ENCODE data around the gene HOXA5.
A peak's percentile ranks its signal among the peaks of the same experiment; 100 is the strongest.

Gene HOXA5

GRCh38 chr7:27095050-27095896 is 48.2 kb downstream of the HOXA5 start:
- DNase-seq (ENCODE audit: low read depth), result peak; percentile 13

- no peak for DNase-seq (ENCODE audit: low read depth)
Observed at GRCh38 chr7:27094304-27095049, 49.0 kb downstream of the HOXA5 start.

GRCh38 chr7:27093184-27093895 is 50.1 kb downstream of the HOXA5 start:
- DNase-seq (ENCODE audit: low read depth), result no peak

GRCh38 chr7:27092819-27093110 is 50.7 kb downstream of the HOXA5 start:
- DNase-seq (ENCODE audit: low read depth), result no peak

- no peak for DNase-seq (ENCODE audit: low read depth)
Observed at GRCh38 chr7:27091941-27092818, 51.3 kb downstream of the HOXA5 start.

- no peak for DNase-seq (ENCODE audit: low read depth)
Observed at GRCh38 chr7:27091105-27091504, 52.4 kb downstream of the HOXA5 start.
